ENCODE measurements around the gene MTUS2.
"Not testable (repeated sequence)": the region's sequence is repeated elsewhere in the genome, so short reads cannot be mapped to it uniquely, and the experiment has no call there.

Gene MTUS2

DNA sequence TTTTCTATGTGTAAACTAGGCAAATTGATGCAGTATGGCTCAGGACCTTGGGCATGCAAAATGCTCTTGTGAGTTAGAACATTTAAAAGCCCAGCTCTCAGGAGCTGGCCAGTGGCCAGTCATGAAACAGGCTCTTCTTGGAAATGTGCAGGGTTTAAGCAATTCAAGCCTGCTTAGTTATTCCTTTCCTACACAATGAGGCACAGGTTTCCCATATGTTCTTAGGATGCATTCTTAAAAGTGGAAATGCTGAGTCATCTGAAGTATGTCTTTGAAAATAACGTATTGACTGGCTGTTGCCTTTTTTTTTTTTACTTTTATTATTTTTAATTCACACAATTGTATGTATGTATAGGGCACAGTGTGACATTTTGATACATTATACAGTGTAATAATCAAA lies 474.7 kb downstream of the MTUS2 start:
- no peak for DNase-seq (ENCODE audit: low read depth in 4 of 4, low spot score in 1 of 4)

DNA sequence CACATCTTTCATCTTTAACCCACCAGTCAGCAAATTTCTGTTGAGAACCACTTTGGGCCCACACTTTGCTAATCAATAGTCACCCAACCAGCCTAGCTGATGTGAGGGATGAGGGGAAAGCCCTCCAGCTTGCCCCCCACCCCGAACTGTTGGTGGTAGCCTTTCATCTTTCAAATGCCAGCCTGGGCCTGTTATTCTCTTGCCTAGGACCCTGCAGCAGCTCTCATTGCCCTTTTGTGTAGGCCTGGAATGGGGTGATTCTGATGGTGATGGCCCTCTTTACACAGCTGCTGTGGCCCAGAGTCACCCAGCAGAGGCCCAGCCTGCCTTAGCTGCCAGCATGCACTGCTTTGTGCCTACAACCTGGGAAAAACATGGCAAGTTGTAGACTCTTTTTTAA lies 480.9 kb downstream of the MTUS2 start:
- DNase-seq (ENCODE audit: low read depth in 4 of 4, low spot score in 1 of 4), result no peak

DNA sequence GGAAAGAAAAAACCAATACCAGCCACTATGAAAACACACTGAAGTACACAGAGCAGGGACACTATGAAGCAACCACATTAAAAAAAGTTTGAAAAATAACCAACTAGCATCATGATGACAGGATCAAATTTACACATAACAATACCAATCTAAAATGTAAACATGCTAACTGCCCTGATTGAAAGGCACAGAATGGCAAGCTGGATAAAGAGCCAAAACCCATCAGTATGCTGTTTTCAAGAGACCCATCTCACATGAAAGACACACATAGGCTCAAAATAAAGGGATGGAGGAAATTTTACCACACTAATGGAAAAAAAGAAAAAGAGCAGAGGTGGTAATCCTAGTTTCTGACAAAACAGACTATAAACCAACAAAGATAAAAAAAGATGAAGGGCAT lies 484.0 kb downstream of the MTUS2 start:
- DNase-seq (ENCODE audit: low read depth in 4 of 4, low spot score in 1 of 4), result no peak

DNA sequence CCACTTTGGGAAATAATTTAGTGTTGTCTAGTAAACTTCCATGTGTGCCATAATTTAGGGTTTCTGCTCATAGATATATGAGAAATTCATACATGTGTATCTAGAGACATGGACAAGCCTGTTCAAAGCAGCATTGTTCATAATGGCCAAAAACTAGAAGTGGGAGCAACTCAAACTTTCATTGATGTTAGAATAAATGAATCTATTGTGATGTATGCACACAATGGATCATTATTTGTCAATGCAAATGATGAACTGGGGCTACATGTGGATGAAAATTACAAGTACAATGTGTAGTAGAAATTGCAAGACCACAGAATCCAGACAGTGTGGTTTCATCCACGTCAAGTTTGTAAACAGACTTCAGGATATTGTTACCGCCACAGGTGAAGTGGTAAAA lies 490.7 kb downstream of the MTUS2 start:
- DNase-seq (ENCODE audit: low read depth in 4 of 4, low spot score in 1 of 4), result no peak

DNA sequence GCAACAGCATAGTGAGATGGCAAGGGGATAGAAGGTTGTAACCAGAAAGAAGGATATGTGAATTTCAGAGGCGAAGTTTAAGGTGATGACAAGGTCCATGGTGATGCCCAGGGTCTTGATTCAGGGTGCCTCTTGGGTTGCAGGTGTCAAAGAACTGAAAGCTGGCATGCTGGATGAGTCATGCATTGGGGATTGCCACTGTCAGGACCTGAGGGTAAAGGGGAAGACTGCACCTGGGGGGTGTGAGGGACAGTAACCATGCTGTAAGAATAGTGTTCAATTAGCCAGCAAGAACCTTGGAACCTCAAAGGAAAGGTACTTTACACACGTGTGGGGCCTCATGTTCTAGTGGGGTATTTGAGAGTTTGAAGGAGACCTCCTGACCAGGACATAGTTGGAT lies 495.7 kb downstream of the MTUS2 start:
- DNase-seq (ENCODE audit: low read depth in 4 of 4, low spot score in 1 of 4), result no peak

DNA sequence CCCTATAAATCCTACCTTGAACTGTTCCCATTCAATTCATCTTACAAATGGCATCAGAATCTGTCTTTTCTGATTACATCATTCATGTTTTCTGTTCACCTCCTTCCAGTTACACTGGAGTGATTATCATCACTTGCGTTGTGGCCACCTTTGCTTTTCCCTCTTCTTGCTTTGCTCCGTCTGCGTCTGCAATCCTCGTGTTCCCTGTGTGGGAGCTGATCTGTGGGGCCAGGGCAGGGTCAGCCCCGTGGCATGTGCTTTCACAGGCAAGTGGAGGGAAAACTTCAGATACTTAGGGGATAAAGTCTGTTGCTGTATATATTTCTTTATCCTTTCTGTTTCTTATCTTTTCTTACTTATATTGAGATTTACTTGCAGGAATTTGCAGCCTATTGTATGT lies 497.7 kb downstream of the MTUS2 start:
- DNase-seq (ENCODE audit: low read depth in 4 of 4, low spot score in 1 of 4), result no peak

DNA sequence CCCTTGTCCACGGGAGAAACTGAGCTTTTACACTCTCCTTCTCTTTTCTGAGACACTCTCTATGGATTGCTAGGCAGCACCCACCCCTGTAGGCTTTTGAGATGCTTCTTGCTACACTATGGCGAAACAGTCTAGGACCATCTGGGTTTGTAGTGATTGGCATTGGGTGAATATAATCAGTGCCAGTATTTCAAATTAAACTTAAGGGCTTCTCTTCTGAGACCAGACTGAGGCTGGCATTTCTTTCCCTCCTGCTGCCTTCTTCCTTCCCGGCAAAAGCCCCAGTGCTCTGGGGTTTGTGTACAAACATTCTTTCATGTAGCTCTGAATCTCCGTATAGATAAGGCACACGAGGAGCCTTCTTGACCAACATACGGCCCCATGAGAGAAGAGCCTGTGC lies 498.6 kb downstream of the MTUS2 start:
- DNase-seq (ENCODE audit: low read depth in 4 of 4, low spot score in 1 of 4), result no peak

DNA sequence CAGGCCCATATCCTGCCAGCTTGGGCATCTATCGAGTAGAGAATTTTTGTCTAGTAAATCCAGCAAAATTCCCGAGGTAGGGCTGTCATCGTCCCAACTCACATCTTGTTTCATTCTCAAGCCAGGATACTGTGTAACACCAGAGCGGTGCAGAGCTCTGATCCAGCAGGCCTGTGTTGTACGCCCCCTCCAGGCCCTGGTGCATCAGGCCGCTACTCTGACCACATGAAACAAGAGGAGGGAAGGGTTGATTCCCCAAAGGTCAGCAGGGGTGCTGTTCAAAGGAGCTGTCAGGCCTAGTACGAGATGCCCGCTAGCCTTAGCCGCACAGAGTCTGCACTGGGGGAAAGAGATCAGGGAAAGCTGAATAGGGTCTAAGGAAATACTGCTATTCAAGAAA lies 499.3 kb downstream of the MTUS2 start:
- DNase-seq (ENCODE audit: low read depth in 4 of 4, low spot score in 1 of 4), result no peak

DNA sequence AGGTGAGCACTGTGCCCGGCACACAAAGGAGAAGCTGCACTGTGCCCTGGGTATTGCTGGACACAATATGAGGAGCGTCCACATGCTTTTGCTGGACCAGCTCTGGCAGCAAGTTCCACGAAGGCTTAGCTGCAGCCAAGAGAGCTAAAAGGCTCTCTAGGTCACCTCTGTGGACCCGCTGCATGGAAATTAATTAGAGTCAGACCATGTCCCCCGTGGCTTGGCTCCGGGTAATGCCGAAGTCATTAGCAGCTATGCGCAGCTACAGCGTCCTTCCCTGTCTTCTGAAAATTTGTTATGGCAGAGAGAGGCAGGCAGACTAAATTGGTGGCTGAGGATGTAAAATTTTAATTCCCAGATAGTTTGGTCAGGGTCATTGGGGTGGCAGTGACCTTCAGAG lies 503.8 kb downstream of the MTUS2 start:
- DNase-seq (ENCODE audit: low read depth in 4 of 4, low spot score in 1 of 4), result no peak

DNA sequence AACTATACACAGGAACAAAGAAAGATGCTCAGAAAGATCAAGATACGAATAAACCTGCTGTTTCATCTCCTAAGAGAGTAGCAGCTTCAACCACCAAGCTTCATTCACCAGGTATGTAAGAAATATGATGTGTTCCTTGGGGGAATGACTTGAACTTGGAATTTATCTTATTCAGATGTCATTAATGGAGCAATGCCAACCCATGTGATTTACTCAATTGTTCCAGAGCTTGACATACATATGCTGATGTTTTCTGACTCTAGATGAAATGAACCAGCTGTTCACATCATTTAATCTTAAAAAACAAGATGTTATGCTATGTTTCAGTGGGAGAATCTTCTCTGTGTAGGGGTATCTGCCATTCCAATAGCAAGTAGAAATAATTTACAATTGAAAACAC lies 504.5 kb downstream of the MTUS2 start:
- no peak for DNase-seq (ENCODE audit: low read depth in 4 of 4, low spot score in 1 of 4)

DNA sequence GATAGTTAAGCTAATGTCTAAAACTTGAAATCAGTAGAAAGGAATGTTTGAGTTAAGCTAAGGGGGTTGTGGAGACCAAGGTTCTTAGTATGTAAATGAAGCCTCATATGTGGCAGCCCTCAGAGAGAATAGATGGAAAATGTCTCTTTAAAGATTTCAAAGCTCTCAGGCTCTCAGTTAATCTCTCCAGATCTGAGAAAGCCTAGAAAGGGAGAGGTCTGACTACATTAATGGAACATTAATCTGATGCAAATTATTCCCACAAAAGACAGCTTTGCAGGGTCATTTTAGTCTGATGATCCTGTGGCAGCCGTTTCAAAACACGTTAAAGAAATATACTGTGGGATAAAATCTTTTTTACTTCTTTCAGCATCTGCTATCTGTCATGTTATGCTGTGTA lies 508.4 kb downstream of the MTUS2 start:
- no peak for DNase-seq (ENCODE audit: low read depth in 4 of 4, low spot score in 1 of 4)

DNA sequence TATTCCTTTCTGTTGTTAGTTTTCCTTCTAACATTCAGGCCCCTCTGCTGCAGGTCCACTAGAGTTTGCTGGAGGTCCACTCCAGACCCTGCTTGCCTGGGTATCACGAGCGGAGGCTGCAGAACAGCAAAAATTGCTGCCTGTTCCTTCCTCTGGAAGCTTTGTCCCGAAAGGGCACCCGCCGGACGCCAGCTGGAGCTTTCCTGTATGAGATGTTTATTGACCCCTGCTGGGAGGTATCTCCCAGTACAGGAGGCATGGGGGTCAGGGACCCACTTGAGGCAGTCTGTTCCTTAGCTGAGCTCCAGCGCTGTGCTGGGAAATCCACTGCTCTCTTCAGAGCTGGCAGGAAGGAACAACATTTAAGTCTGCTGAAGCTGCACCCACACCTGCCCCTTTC lies 516.2 kb downstream of the MTUS2 start:
- DNase-seq (ENCODE audit: low read depth in 4 of 4, low spot score in 1 of 4), result no peak

DNA sequence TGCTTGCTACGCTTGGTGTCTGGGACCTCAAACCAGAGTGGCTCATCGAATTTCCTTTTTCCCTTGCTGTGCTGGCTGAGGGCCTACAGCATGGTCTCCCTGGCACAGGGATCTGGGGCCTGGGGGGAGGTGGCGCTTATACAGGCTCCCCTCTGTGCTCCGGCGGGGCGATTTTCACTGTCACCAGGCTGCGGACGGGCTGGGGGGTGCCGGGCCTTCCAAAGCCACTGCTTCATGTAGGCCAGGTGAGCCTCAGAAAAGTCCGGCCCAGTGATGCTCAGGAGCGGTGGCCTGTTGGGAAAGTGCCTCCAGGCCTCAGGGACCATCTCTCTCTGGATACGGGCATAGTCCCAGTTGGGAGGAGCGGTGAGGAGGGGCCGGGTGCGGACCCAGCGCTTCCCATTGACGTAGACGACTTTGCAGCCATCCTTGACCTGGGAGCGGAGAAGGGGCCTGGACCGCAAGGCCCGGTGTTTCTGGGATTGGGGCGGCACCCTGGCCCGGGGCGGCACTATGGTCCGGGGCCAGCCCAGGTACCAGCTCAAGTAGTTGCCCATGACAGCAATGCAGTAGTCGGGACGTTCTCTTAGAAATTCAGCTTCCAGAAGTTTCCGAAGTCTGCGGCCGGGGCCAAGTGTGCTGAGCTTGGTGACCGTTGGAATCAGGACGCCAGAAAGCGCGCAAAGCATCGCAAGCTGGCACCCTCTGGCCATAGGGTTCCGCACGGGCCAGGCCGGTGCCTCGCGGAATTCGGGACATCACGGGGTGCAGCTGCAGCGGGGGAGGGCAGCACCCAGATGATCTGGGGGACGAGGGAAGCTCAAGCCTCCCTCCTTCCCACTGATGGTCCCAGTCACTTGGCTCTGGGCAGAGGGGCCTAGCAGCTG lies 519.5 kb downstream of the MTUS2 start:
- no peak for DNase-seq (ENCODE audit: low read depth in 4 of 4, low spot score in 1 of 4)

DNA sequence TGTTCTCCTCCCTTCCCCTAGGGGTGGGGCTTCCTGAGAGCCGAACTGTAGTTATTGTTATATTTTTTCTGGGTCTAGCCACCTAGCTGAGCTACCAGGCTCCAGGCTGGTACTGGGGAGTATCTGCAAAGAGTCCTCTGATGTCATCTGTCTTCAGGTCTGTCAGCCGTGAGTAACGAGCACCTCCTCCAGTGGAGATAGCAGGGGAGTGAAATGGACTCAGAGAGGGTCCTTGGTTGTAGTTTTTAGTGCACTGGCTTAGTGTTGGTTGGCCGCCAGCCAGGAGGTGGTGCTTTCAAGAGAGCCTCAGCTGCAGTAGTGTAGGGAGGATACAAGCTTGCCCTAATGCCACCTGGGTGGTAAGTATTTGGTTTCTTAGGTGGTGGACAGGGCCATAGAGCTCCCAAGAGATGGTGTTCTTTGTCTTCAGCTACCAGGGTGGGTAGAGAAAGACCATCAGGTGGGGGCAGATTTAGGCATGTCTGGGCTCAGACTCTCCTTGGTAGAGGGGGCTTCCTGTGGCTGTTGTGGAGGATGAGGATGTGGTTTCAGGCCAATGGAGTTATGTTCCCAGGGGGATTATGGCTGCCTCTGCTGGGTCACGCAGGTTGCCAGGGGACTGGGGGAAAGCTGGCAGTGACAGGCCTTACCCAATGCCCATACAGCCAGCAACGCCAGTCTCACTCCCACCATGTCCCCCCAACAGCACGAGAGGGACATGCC lies 525.9 kb downstream of the MTUS2 start:
- DNase-seq (ENCODE audit: low read depth in 4 of 4, low spot score in 1 of 4), result not testable (repeated sequence)

DNA sequence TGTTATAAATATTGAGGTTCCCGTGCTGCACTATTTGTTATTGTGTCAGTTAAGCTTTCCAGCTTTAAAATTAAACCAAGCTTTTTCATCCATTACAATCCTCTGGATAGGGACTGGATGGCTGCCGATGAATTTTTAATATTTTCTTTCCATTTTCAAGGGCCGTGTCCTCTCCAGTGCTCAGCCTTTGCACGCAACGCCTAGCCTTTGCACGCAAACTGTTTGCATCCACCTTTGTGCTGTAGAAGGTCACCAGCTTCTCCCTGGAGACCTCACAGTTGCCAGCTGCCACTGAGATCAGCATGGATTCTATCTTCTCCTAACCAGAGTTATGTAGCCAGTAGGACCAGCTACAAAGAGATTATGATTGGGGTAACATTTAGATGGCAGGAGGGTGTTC lies 534.9 kb downstream of the MTUS2 start:
- DNase-seq (ENCODE audit: low read depth in 4 of 4, low spot score in 1 of 4), result no peak

DNA sequence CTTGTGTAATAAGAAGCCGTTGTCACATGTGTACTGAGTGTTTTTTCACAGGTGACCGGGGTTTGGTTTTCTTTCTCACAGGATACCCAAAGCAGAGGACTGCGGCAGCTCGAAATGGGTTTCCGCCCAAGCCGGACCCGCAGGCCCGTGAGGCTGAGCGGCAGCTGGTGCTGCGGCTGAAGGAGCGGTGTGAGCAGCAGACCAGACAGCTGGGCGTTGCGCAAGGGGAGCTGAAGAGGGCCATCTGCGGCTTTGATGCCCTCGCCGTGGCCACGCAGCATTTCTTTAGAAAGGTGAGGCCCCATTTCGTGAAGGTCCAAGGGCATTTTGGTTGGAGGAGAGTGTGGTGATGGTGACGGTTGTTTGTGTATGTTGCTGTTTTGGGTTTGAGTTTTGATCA lies 539.0 kb downstream of the MTUS2 start:
- no peak for DNase-seq (ENCODE audit: low read depth in 4 of 4, low spot score in 1 of 4)

DNA sequence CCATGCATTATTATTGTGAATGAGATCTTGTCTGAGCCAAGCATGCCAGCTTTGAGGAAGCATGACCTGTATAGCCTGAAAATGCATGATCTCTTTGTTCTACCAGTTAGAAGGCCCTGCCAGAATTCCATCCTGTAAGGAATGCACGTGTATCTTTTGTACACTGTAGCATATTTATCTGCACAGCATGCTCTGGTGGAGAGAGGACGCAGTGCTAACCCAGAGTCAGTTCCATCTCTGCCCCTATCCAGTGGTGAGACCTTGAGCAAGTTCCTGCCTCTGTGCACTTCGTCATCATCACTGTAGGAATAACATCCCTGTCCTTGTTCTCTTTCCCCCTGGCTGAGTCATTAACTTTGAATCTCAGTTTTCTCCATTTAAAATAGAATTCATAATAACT lies 541.6 kb downstream of the MTUS2 start:
- DNase-seq (ENCODE audit: low read depth in 4 of 4, low spot score in 1 of 4), result no peak

DNA sequence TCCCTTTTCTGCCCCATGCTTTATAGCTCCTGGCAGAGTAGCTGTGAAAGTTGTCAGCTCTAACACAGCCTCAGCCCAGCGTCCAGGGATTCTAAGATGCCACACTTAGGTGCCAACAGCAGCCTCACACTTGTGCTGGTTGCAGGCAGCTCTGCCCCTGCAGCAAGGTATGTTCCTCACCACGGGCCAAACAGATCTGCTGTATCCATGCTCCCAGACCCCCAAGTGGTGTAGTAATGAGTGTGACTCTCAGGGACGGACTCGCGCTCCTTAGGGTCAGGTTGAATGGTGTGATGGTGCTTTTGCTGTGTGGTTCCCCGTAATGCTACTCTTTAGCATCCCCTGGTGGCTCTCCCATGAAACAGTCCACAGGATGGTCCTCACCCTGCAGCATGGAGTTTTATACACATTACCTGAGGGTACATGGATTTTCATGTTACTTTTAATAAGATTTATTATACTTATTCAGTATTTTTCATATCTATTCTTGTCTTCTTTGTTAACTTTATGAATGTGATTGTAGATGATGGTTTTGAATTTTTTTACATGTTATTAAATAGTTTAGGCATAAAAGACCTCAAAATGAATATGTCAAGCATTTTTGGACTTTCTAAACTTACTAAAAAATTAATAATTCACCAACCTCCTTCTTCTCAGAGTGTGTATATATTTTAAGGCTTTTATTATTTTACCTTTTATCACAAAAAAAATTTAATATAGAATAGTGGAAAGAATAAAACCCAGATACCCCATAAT lies 542.9 kb downstream of the MTUS2 start:
- DNase-seq (ENCODE audit: low read depth in 4 of 4, low spot score in 1 of 4), result no peak

DNA sequence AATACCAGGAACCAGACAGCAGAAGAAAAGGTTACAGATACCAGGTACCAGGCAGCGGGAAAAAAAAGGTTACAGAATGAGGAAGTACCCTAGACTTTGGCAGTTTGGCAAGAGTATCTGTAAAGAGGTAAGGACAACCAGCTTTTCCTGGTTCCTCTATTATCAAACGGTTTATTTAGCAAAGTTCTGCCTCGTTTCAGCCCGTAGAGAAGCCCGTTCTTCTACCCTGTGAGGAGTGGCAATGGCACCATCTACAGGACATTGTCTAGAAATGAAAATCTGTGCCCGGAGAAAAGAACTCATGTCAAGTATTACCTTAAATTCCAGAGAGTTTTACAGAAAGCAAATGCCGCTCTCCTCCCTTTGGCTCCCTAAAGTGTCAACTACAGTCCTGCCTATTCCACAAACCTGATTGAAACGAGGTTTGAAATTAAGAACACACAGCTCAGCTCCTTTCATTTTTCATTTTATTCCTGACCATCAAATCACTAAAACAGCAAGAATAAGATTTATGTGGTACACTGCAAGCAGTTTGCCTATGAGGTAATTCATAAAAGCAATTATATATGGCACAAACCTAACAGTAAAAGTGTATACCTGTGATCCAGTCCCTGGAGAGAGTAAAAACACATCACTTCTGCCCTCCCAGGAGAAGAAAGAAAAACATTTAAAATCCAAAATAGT lies 549.1 kb downstream of the MTUS2 start:
- DNase-seq (ENCODE audit: low read depth in 4 of 4, low spot score in 1 of 4), result no peak

DNA sequence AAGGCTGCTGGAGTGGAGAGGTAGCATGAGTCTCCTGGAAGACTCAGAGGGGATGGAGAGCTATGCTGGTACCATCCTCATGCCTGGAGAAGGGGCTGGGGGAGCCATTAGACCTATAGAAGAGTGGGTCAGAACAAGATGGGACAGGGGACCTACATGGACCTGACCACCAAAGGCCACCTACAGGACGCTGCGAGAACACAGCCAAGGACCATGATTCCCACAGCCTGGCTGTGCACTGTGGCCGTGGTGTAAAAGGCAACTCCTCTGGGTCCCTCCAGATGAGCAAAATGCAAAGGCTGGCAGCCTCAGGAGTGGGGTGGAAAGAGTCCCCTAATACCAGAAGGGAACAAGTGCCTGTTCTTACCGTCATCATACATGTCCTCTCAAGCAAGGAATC lies 559.1 kb downstream of the MTUS2 start:
- no peak for DNase-seq (ENCODE audit: low read depth in 4 of 4, low spot score in 1 of 4)

DNA sequence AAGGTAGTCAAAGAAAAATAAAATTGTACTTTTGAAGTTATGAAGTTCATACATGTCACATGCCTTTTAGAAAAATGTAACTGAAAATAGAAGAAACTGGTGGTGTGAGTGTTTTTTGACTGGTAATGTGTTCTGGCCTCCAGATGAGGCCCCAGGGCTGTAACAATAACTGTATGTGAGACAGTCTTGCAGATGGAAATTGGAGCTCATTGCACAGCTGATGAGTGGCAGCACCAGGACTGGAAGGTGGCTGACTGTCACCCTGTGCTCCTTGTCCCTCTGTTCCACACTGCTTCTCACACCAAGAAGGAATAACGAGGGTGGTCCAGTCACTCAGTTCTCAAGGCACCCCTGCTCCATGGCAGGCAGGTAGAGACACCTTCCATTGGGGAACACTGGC lies 559.7 kb downstream of the MTUS2 start:
- DNase-seq (ENCODE audit: low read depth in 4 of 4, low spot score in 1 of 4), result no peak

Data from stimulated activated CD4-positive, alpha-beta T cell treated with anti-CD3 and anti-CD28 coated beads, Interleukin-1b, Interleukin-23, amount 100 ng/mL, for 24 hours (primary cell).